HG03175 (cell line): ENCODE measurements around the gene WDR1.
A peak's percentile ranks its signal among the peaks of the same experiment; 100 is the strongest.

Experiments used
- ATAC-seq: cut with Tn5 transposase; IDR thresholded peaks from one replicate; pipeline ENCODE4 v1.9.1; 2021; ENCODE audit warnings: mild to moderate bottlenecking, moderate library complexity; ENCODE audit not compliant: unreplicated experiment

The WDR1 gene, protein sequence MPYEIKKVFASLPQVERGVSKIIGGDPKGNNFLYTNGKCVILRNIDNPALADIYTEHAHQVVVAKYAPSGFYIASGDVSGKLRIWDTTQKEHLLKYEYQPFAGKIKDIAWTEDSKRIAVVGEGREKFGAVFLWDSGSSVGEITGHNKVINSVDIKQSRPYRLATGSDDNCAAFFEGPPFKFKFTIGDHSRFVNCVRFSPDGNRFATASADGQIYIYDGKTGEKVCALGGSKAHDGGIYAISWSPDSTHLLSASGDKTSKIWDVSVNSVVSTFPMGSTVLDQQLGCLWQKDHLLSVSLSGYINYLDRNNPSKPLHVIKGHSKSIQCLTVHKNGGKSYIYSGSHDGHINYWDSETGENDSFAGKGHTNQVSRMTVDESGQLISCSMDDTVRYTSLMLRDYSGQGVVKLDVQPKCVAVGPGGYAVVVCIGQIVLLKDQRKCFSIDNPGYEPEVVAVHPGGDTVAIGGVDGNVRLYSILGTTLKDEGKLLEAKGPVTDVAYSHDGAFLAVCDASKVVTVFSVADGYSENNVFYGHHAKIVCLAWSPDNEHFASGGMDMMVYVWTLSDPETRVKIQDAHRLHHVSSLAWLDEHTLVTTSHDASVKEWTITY

DNA sequence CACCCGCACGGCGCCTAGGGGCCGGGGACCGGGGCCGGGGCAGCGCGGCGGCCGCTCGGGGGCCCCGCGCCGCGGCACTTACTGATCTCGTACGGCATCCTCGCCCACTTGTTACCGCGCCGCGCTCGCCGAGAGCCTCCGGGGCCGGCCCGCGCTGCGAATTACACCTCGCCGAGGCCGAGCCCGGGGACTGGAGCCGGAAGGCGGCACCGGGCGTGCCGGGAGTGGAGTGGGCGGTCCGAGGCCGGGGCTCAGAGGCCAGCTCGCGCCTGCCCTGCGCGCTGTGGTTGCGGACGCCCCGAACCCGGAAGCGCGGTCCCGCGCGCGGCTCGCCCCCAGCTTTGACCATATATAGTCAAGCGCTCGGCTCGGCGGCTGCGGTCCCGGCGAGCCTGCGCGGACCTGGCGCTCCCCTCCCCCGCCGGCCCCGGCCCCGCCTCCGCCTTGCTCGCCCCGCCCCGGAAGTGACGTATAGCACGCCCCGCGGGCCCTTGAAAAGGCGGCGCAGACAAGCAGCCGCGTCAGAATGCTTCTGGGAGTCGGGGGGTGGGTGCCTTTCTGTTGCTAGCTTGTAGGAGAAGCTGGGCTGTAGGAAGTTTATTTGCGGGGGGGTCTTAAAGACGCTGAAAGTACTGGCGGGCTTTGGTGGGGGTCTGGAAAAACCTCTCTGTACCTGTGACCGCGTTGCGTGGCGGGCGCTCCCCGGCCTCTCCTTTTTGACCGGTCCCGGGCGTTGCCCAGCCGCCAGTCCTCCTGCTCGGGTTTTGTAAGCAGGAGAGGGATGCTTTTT lies at the start of gene WDR1:
Gene WDR1 (minus strand): TSS at position 231 of the 790 bp plus-strand sequence. CDS start 133 bp downstream, at position 98.
- ATAC-seq, result peak; percentile 94

DNA sequence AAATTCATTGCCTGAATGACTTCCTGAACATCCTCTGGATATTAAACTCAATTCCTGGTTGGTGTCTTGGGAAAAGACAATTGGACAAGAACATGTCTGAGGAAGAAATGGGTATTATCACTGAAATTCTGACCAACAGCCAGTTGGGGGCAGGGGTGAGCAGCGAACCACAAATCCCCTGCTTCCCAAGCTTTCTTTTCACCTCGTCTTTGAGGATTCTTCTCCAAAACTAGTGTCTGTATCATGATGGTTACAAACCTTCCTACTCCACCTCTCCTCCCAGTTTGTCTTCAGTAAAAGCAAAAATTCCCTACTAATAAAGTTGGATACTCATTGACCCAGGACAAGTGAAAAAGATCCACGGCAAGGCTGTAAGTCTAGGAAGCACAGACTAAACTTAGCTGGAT lies 48.3 kb upstream of the WDR1 start:
- ATAC-seq, result no peak

DNA sequence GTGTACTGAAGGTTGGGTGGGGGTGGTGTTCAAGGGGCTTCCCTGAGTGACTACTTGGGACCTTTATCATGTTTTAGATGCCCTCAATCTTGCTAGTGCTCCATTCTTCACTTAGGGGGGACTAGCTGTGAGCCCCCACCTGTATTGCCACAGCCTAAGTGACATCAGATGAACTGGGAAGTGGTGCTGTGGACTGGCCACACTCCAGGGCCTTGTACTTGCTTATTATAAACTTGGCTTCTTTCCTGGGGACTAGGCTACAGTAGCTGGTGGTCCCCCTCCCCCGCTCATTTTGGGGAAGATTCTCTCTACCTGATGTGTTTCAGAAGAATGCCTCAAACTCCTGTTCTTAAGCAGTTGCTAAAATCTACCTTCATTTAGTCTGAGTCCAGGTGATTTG lies 46.7 kb upstream of the WDR1 start:
- ATAC-seq, result no peak

DNA sequence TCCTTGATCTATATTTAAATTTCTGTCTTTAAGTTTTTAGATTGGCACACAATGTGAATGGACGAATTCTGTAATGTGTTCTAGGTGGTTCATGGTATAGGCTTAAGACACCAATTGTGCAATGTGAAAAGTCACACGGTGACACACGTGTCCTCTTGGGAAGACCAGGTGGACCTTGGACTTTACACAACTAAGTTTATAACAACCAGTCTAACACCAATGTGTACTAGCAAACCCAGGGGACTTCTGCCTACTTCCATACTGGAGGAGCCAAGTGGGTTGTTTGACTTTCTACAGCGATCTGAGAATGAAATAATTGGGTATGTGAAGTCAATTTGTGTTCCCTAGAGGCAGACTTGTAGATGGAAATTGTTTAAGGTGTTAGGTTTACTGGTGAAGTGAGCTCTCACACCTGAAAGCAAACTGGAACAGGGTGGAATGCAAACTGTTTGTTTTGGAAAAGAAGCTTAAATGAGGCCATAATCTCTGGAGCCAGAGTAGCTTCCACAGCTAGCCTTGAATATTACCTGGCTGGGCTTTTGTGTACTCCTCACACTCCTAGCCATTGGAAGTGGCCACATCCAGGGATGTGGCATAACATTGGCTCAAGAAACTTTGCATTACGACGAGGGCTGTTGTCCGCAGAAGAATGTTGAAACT lies 45.9 kb upstream of the WDR1 start:
- ATAC-seq, result no peak

DNA sequence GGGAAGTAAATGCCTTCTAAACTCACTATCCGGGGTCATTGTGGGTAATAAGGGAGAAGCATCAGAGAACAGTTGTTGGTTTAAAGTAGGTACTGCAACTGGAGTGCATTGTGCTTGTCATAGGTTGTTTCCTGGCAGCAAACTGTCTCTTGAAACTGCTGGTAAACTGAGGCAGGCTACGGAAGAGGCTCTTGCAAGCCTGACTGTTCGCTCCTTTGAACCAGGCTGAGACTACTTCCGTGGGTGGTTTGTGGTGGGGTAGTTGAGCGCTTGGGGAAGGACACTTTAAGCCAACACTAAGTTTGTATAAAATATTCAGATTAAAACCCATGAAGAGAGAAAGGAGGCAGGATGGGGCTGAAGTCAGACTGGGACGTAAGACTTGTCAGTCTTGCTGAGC lies 45.2 kb upstream of the WDR1 start:
- no peak for ATAC-seq

DNA sequence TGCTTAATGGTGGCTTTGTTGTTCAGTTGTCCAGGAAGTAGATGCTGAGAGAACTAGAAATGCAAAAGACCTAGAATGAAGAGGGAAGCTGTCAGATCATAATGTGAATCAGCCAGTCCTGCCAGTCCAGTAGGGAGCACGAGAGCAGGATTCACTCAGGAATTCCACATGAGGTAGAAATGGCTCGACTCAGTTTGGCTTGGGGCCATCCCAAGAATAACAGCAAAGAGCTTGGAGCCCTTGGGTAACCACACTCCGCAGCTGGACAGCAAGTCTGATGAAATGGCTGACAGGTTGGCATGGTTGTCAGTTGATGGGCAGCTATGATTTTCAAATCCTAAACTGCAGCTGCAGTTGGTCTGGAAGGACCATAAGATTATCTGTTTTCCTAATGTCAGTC lies 44.5 kb upstream of the WDR1 start:
- ATAC-seq, result no peak

DNA sequence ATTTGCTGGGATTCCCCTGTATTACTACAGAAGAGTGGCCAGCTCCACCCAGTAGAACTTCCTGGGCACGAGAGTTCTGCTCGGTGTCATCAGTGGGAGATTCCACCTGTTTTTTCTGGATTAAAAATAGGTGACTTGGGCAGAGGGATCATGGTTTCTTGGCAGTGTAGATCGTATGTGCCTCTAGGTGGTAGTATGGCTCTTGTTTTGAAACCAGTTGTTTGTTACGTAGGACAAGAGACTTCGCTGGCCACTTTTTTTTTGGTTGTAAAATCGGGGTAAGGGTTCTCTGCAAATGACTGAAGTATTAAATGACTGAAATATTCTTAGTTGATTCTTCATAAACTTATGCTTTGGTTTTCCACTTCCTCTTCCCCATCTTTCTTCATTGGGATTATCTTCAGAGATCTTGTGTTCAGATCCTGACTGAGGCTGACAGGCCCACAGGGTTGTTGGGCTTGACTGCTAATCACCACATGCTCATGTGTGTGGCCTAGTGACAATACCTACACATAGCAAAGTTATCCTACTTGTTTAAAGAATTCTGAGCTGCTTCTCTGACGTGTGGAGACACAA lies 43.8 kb upstream of the WDR1 start:
- no peak for ATAC-seq

DNA sequence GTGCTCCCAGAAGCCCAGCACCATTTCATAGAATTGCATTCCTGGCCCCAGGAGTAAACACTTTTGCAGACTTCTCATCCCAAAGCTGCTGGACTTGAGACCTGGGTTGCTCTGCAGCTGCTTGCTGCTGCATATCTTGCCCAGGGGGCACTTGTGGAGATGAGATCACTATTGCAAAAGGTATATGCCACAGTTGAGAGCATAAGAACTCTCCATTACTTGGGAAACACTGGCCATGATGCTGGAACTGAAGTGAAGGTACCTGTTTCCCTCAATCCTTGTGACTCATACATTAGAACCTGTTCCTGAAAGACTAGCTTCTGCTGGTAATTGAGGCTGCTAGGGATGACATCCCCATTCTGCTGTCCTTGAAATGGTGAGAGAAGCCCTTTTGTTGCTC lies 43.1 kb upstream of the WDR1 start:
- no peak for ATAC-seq

DNA sequence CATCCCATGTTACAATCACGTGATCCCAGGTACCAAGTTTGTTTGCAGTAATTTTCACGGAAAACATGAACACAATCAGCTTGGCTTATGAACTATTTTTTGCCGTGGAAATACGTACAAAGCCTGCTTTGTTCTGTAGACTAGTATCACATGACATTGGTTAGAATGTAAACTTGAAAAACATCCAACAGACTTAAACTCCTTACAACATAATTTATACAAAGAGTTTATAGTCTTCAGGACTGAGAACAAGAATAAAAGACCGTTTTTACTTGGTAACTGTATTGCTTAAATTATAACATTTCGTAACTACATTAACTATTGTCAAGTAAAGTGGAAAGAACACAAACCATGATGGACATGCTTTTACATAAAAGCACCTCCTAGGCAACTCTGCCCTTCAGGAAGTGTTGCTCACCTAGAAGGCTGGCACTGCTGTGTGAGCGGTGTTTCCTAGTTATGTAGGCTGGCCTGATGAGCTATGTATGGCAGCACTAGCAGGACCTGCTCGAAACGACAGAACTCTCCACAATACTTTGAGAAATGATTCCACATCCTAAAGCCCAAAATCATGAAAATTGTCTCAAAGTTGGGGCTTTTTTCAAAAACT lies 41.8 kb upstream of the WDR1 start:
- ATAC-seq, result no peak

DNA sequence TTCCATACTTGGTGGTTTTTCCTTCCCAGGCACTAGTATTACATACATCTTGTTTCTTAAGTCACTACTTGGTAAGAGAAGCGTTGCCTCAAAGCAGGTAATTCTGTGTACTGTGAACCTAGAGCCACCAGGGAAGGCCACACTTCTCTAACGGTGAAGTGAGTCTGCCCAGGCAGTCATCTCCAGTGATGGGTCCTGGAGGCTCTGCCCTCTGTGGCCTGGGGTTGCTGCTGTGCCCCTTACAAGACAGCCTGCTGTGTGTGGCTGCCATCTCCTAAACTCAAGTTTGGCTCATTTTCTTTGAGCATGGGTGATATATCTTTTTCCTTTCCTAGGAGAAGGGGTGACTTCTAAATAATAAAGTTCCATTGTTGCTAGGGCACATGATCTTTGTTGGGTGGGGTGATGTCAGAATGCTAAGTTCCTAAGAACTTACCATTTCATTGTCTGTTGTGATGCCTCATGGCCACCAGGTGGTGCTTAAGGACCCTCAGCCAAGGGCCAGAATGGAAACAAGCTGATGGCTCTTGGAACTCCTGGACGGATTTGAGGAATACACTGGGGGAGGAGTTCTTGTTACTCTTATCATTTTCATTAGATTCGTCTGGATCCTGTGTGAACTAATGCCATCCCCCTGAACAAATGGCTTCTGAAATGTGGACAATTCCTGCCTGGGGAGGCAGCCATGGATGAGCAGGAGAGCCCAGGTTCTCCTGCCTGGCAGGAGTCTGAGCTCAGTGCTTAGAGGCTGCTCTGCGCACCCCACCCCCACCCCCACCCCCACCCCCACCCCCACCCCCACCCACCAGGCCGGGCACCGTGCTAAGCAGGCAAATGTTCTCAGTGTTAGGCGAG lies 41.1 kb upstream of the WDR1 start:
- ATAC-seq, result peak; percentile 77

DNA sequence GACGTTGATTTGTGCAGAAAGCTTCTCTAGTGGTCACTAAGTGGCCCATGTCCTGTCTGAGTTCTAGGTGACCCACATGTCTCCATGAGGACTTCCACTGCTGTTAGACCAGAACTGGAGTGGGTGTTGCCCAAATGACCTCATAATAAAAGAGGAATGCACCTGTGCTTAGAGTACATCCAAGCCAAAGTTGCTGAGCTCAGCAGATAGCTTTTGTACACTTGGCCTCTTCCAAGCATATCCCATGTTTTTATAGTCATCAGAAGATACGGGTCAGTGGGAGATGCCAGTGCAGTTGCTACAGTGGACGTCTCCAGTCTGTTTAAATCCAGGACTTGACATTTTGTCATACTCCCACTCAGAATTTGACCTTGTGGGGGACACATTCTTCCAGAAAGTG lies 37.6 kb upstream of the WDR1 start:
- no peak for ATAC-seq

DNA sequence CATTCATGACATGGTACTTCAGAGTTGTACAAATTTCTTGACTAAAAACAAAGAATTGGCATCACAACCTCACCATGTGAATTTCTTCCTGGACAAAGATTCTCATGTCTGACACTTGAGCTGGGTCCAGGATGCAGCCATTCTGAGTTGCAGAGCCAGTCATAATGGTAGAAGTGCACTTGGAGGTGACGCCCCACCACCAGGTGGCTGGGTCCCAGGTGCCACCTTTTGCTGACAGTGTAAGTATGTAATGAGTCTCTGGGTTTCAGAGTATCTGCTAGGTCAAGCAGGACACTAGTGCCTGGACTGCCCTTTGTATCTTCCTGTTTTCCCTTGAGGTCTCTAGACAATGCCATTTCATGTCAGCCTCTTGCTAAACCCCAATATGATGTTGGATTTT lies 36.6 kb upstream of the WDR1 start:
- ATAC-seq, result no peak

DNA sequence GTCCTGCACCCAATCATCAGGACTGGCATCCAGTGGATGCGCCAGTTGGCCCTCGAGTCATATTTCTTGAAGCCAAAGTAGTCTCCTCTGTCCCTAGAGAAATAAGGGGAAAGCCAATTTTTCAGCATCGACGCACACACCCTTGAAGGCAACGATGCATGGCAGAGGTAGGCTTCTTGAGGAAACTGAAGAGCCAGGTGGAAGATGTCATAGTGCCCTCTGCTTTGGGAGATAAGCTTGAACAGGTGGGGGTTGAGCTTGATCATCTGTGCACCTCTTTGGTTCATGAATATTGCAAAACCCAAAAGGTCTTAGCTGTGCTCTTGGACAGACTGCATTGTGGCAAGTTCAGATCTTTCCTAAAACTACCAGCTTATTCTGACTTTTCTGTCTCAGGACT lies 34.6 kb upstream of the WDR1 start:
- ATAC-seq, result peak; percentile 65

DNA sequence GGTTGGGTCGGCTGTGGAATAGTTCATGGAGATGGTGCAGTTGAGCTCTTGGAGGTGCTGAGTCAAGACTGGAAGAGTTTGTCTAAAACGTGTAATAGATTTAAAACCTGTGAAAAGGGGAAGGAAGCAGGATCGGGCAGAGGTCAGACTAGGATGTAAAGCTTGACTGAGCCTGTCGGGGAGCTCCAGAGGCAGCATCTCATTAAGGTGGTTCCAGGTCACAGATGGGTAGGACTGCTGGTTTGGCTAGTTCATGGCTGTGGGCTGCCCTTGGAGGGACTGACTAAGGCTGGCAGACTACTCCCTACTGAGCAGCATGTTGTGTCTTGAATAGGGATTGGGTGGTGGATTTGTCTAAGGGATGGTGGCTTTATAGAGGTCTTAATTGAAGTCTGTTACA lies 28.4 kb upstream of the WDR1 start:
- no peak for ATAC-seq

DNA sequence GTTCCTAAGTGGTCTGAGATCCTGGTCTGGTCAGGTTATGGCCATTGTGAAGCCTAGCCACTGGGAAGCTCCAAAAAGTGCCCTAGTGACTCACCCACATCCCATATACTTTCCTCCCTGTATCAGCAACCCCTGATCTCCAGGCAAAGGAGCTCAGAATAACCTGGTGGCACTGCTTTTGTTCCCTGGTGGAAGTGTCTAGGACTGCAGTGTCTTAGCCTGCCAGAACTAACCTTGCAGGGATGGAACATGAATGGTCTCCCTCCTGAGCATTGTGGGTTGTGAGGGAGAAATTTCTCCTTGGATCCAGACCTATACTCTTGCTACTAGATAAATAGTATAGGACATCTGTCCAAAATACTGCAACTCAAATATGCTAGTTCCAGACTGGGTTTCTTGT lies 27.9 kb upstream of the WDR1 start:
- ATAC-seq, result no peak

DNA sequence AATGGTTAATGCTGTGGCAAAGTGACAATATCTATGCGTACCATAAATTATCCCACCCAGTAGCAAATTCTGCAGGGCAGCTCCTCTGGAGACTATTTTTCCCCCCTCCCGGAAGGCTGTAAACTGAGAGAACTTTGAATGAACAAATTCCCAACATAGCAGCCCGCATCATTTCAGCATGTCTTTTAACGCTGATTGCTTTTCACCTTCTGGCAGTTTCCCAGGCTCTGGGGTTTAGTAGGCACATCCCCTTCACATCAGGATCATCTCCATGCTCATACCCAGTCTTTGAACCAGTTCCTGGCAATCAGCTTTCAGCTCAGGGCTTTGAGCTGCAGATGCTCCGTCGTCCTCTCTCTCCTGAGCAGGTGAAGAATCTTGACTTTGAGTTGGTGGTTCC lies 26.6 kb upstream of the WDR1 start:
- ATAC-seq, result no peak

DNA sequence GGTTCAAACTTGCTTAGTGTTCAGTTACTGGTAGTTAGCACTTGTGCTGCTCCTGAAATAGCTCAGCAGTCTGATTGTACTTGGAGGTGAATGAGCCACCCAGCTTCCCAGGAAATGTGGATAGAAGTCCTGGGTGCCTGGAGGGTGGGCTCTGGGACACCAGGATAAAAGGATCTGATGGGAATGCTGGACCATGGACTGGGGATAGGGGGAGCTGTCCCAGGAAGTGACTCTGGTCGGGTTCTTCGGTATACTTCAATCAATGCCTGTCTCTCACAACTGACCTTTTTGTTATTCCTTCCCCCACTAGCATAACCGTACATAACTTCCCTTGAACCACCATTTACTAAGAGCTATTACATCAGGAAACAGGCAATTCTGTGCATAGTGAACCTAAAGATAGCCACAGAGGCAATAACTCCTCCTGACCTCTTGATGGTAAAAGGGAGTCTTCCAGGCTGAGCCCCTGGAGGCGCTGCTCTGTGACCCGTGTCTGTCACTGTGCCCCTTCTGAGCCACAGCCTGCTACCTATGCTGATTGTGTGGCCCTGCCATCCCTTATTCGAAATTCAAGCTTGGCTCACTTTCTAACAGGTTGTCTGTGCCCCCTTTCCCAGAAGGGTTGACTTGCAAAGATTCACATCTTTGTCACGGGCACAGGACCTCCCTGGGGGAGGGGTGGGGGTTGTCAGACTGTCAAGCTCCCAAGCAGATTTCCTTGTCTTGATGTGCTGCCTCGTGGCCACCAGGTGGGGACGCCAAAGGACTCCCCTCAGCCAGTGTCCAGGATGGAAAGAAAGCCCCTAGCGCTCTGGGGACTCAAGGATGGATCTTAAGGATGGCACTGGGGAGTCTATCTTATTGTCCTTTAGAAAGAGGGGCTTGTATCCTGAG lies 24.5 kb upstream of the WDR1 start:
- no peak for ATAC-seq

DNA sequence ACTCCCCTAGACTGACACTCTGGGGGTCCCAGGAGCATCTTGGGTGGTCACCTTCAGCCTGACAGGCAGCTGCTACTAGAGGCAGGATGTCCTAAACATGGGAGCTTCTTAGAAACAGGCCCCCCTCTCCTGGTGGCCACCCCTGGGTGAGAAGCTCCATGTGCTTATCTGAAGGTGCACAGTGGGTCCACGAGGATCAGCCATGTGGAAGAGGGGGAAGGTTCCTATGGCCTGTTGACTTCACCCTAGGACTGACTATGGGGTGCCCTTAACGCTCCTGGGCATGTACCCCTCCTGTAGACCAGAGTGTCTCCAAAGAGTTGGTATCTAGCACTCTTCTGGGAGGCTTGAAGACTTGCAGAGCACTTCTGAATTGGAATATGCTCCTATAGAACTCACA lies 22.9 kb upstream of the WDR1 start:
- no peak for ATAC-seq

DNA sequence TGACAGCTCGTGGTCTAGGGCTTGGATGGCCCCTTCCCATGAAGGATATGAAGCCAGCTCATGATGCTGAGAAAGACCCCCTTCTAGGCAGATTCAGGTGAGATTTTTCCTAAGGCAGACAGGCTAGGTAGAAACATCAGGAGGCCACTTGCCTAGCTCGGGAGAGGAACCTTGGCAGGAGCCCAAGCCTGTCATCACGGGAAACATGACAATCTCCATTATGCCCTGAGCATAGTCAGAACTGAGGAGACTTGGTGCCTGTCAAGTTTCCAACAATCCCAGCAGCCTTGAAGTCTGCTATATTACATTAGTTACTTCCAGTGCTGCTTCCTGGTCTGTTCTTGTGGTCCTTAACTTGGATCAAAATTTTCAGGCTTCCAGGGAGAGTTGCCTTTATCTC lies 18.7 kb upstream of the WDR1 start:
- ATAC-seq, result no peak
